ENCODE results near the gene TIPIN. TPM values are rescaled to one million over a fixed set of nuclear protein-coding genes. Genes with fewer than 3 reads are reported as not detected.

TIPIN gene
- total and polyA plus RNA-seq, 2 of the 8 experiments (the other 6 are each of a cell fraction or from before 2014, with no cell fraction given), result 8.5 to 24.7 TPM

- TF ChIP-seq RAD21 (IDR thresholded peaks at IDR 0.05 in 1 of 2, conservative IDR thresholded peaks at IDR 0.05 in 1 of 2; ENCODE audit: low read depth in 2 of 2, low read length in 2 of 2) (no peak), RBBP5 (IDR thresholded peaks at IDR 0.05; ENCODE audit: borderline replicate concordance, low read depth, low read length) (no peak), ATF3 (IDR thresholded peaks at IDR 0.05; ENCODE audit: insufficient read depth, low read depth, low read length) (no peak), TAF7 (optimal IDR thresholded peaks at IDR 0.05; ENCODE audit: borderline replicate concordance, low read depth, low read length) (no peak), SIRT6 (IDR thresholded peaks at IDR 0.05; ENCODE audit: low read length) (no peak), GTF2F1 (IDR thresholded peaks at IDR 0.05; ENCODE audit: borderline replicate concordance, low read depth, low read length) (no peak), SP4 (IDR thresholded peaks at IDR 0.05; ENCODE audit: low read length) (no peak), SRF (IDR thresholded peaks at IDR 0.05; ENCODE audit: low read depth, low read length) (no peak), EGR1 (IDR thresholded peaks at IDR 0.05; ENCODE audit: borderline replicate concordance, low read depth, low read length) (no peak)
- FAIRE-seq, result no peak
Observed at GRCh38 chr15:66310786-66311185, 45.7 kb downstream of the TIPIN start.

More at GRCh38 chr15:66310786-66311185, 45.7 kb downstream of the TIPIN start:
- H3K27me3 ChIP-seq (replicated peaks in 1 of 4; ENCODE audit: control insufficient read depth in 3 of 4, extremely low read depth in 1 of 4, insufficient read depth in 3 of 4, low read length in 3 of 4), result no peaks in the 10 kb centered on the region
- no peaks in the 10 kb centered on the region for H3K9me3 ChIP-seq (ENCODE audit: insufficient read depth in 2 of 2, low read depth in 1 of 2, low read length in 1 of 2)
- peaks cover 0 to 23% (median 17%) of the 10 kb centered on the region in 4 experiments; a peak in 6 of 8 replicates for H3K36me3 ChIP-seq (ENCODE audit: control insufficient read depth in 2 of 4, insufficient read depth in 4 of 4, low read length in 3 of 4)
- H3K4me1 ChIP-seq (replicated peaks in 1 of 4; ENCODE audit: control insufficient read depth in 3 of 4, insufficient read depth in 4 of 4, low read length in 3 of 4), result peaks cover 0 to 2% (median 0%) of the 10 kb centered on the region in 4 experiments; a peak in 1 of 7 replicates
- H3K4me2 ChIP-seq (ENCODE audit: insufficient read depth in 1 of 2, low read depth in 2 of 2, low read length in 2 of 2), result no peak overlapping the region
- no peak overlapping the region for H2BK20ac ChIP-seq (ENCODE audit: low read length)
- peaks cover 0 to 2% of the 10 kb centered on the region in 2 experiments for H4K20me1 ChIP-seq (replicated peaks in 1 of 2; ENCODE audit: control insufficient read depth in 1 of 2, insufficient read depth in 2 of 2, low read length in 2 of 2)
- no peak overlapping the region for H3K9ac ChIP-seq (replicated peaks in 1 of 4; ENCODE audit: extremely low read depth in 1 of 4, low read depth in 3 of 4, low read length in 3 of 4)
- H3K4me3 ChIP-seq (ENCODE audit: extremely low read depth in 1 of 4, insufficient read depth in 2 of 4, low read depth in 3 of 4, low read length in 4 of 4), result no peak overlapping the region
- no peak for DNase-seq (ENCODE audit: low read depth in 1 of 2, low spot score in 2 of 2)
- no peak overlapping the region for H2AFZ ChIP-seq (ENCODE audit: low read length)
- H4K91ac ChIP-seq (replicated peaks; ENCODE audit: insufficient read length, low read length), result no peak overlapping the region
- no peak overlapping the region for H3K23ac ChIP-seq (ENCODE audit: insufficient read length)
- POLR2A ChIA-PET (ENCODE audit: partially characterized antibody), result no interaction called here
- H3K79me2 ChIP-seq (ENCODE audit: control insufficient read depth in 1 of 2, insufficient read depth in 2 of 2, low read length in 2 of 2), result no peaks in the 10 kb centered on the region
- H3K56ac ChIP-seq (replicated peaks; ENCODE audit: insufficient read length, low read depth, low read length), result no peak overlapping the region
- no peak overlapping the region for H3K27ac ChIP-seq (ENCODE audit: low read depth, low read length)
- no peak overlapping the region for H4K5ac ChIP-seq (ENCODE audit: insufficient read length, low read depth, low read length)
- H2BK120ac ChIP-seq (replicated peaks; ENCODE audit: low read depth, low read length), result no peak overlapping the region
- H2AK5ac ChIP-seq (ENCODE audit: low read depth, low read length), result no peak overlapping the region
- H3K18ac ChIP-seq (ENCODE audit: extremely low read depth, low read length), result no peak overlapping the region
- no peaks in the 10 kb centered on the region for H3K23me2 ChIP-seq (ENCODE audit: low read depth, low read length)
- H3K79me1 ChIP-seq (ENCODE audit: low read depth, low read length), result no peaks in the 10 kb centered on the region
- H2BK15ac ChIP-seq (ENCODE audit: low read length), result no peak overlapping the region
- H3K14ac ChIP-seq (ENCODE audit: insufficient read length), result no peak overlapping the region
- H2BK12ac ChIP-seq (ENCODE audit: low read depth, low read length), result no peak overlapping the region
- no peak overlapping the region for H3K4ac ChIP-seq (replicated peaks; ENCODE audit: insufficient read length, low read depth, low read length)
- CTCF ChIA-PET (ENCODE audit: partially characterized antibody), result no interaction called here
- H2BK5ac ChIP-seq (ENCODE audit: low read depth, low read length), result no peak overlapping the region
- H4K8ac ChIP-seq (ENCODE audit: extremely low read depth, insufficient read depth, low read length), result no peak overlapping the region
- 95% methylated on average over 2 of the region's 2 CpGs; no CpG with 5 or more reads in 1 of the 2 experiments for WGBS, 2 experiments (ENCODE audit: extremely low coverage in 1 of 2, insufficient coverage in 1 of 2, insufficient read length in 1 of 2, insufficient replicate concordance in 2 of 2, low coverage in 1 of 2, low lambda C conversion rate in 2 of 2, missing lambda C conversion rate in 1 of 2)
